HepG2 (cell line): Measurements from ENCODE around the gene SYCP2L. TPM values are rescaled to one million over a fixed set of nuclear protein-coding genes. Genes with fewer than 3 reads are reported as not detected.

Experiments used
- AHR ChIP-seq: IDR thresholded peaks from 2 replicates; pipeline ENCODE4 v1.6.1; 2018; ENCODE audit warnings: missing genetic modification reagents, missing compliant biosample characterization
- ARNT2 ChIP-seq: sonication (generic); formaldehyde crosslinking; IDR thresholded peaks from 2 replicates; pipeline ENCODE4 v1.8.0; 2022; ENCODE audit warnings: mild to moderate bottlenecking, low read depth, missing genetic modification reagents, moderate library complexity
- BORCS8-MEF2B ChIP-seq: sonication (generic); formaldehyde crosslinking; IDR thresholded peaks from 2 replicates; pipeline ENCODE4 v1.8.0; 2022; ENCODE audit warnings: mild to moderate bottlenecking, missing genetic modification reagents
- ELF1 ChIP-seq: sonication (generic); formaldehyde crosslinking; IDR thresholded peaks from 2 replicates; pipeline ENCODE4 v1.4.0; 2020; ENCODE audit warnings: missing genetic modification reagents
- EP300 ChIP-seq, 3 experiments: sonication (generic) in 1 of 3; formaldehyde crosslinking in 1 of 3; IDR thresholded peaks; 2 replicates each; pipeline versions ENCODE4 v1.5.1 to v1.6.1; 2011 to 2020; ENCODE audit warnings: low read depth in 2 of 3, low read length in 2 of 3, borderline replicate concordance in 1 of 3, improper control_type of control experiment in 1 of 3, mild to moderate bottlenecking in 1 of 3, missing genetic modification reagents in 1 of 3, moderate library complexity in 1 of 3
- ERF ChIP-seq: IDR thresholded peaks from 2 replicates; pipeline ENCODE4 v1.6.1; 2018; ENCODE audit warnings: missing biosample characterization, missing genetic modification reagents
- FOXO1 ChIP-seq: sonication (generic); formaldehyde crosslinking; IDR thresholded peaks from 2 replicates; pipeline ENCODE4 v1.4.0; 2020; ENCODE audit warnings: missing genetic modification reagents
- HDAC1 ChIP-seq: sonication (generic); formaldehyde crosslinking; IDR thresholded peaks from 2 replicates; pipeline ENCODE4 v1.5.1; 2020; ENCODE audit warnings: mild to moderate bottlenecking, missing genetic modification reagents
- HOXA5 ChIP-seq: sonication (generic); formaldehyde crosslinking; IDR thresholded peaks from 2 replicates; pipeline ENCODE4 v1.4.0; 2020; ENCODE audit warnings: missing genetic modification reagents
- KDM2A ChIP-seq: sonication (generic); formaldehyde crosslinking; IDR thresholded peaks from 2 replicates; pipeline ENCODE4 v1.4.0; 2020; ENCODE audit warnings: low read depth, missing genetic modification reagents, borderline replicate concordance
- NFE2L1 ChIP-seq: sonication (generic); formaldehyde crosslinking; IDR thresholded peaks from 2 replicates; pipeline ENCODE4 v1.4.0; 2020; ENCODE audit warnings: missing genetic modification reagents, mild to moderate bottlenecking, borderline replicate concordance
- SP1 ChIP-seq, 2 experiments: fragments of 450-650 bp in 1 of 2; sonication (generic) in 1 of 2; formaldehyde crosslinking in 1 of 2; IDR thresholded peaks; 2 replicates each; pipeline versions ENCODE4 v1.4.0 to v1.6.1; 2016 to 2020; ENCODE audit warnings: missing genetic modification reagents in 1 of 2
- STAG1 ChIP-seq: sonication (generic); formaldehyde crosslinking; IDR thresholded peaks from 2 replicates; pipeline ENCODE4 v1.4.0; 2020; ENCODE audit warnings: missing genetic modification reagents
- TRIM24 ChIP-seq: sonication (generic); formaldehyde crosslinking; IDR thresholded peaks from 2 replicates; pipeline ENCODE4 v1.8.0; 2022; ENCODE audit warnings: mild to moderate bottlenecking, missing genetic modification reagents
- U2AF2 ChIP-seq: fragments of 200-400 bp; formaldehyde crosslinking; IDR thresholded peaks from 2 replicates; pipeline ENCODE4 v1.6.1; 2017; ENCODE audit warnings: low read depth, mild to moderate bottlenecking, low read length
- ZNF549 ChIP-seq: sonication (generic); formaldehyde crosslinking; IDR thresholded peaks from 2 replicates; pipeline ENCODE4 v1.5.0; 2020; ENCODE audit warnings: missing genetic modification reagents
- ZNF567 ChIP-seq: sonication (generic); formaldehyde crosslinking; IDR thresholded peaks from 2 replicates; pipeline ENCODE4 v1.8.1; 2023; ENCODE audit warnings: mild to moderate bottlenecking, missing genetic modification reagents, borderline replicate concordance
- ZNF766 ChIP-seq: sonication (generic); formaldehyde crosslinking; IDR thresholded peaks from 2 replicates; pipeline ENCODE4 v1.5.0; 2020; ENCODE audit warnings: missing genetic modification reagents, borderline replicate concordance
- ZSCAN22 ChIP-seq: sonication (generic); formaldehyde crosslinking; IDR thresholded peaks from 2 replicates; pipeline ENCODE4 v1.4.0; 2020; ENCODE audit warnings: mild to moderate bottlenecking, missing genetic modification reagents
- polyA plus RNA-seq, 8 experiments: library from polyadenylated mRNA; depleted of rRNA in 3 of 8; stranded (reverse) in 7 of 8; unstranded in 1 of 8; fragments of >200 nt; fragmentation: Illumina TruSeq in 4 of 8; extraction: Trizol in 4 of 8; gene quantifications; 2 replicates each; pipeline versions ENCODE4 v1.2.1 to v1.2.3, GENCODE V29; 2011 to 2016; ENCODE audit warnings: low read depth in 4 of 8, missing spikeins in 1 of 8, mixed read lengths in 1 of 8; ENCODE audit not compliant: insufficient read depth in 1 of 8
- total RNA-seq, 5 experiments: library from RNA; depleted of rRNA; stranded (reverse); fragments of >200 nt; fragmentation: Illumina TruSeq; extraction: Trizol; gene quantifications; 2 replicates each; pipeline ENCODE4 v1.2.3, GENCODE V29; 2016; ENCODE audit warnings: low read depth in 1 of 5
- TF ChIP-seq, protein P1 (sequence below): sonication (generic); formaldehyde crosslinking; IDR thresholded peaks from 2 replicates; pipeline ENCODE4 v1.4.0; 2020; ENCODE audit warnings: mild to moderate bottlenecking, missing genetic modification reagents
- TF ChIP-seq, protein P2 (sequence below): fragments of 450-650 bp; IDR thresholded peaks from 2 replicates; pipeline ENCODE4 v1.6.1; 2017
- TF ChIP-seq, protein P3 (sequence below): IDR thresholded peaks from 2 replicates; pipeline ENCODE4 v1.6.1; 2012; ENCODE audit warnings: low read depth, low read length, improper control_type of control experiment
- TF ChIP-seq, protein P4 (sequence below): sonication (generic); formaldehyde crosslinking; IDR thresholded peaks from 2 replicates; pipeline ENCODE4 v1.5.0; 2020; ENCODE audit warnings: missing genetic modification reagents, mild to moderate bottlenecking, borderline replicate concordance
- TF ChIP-seq, protein P5 (sequence below): sonication (generic); formaldehyde crosslinking; IDR thresholded peaks from 2 replicates; pipeline ENCODE4 v1.5.0; 2020; ENCODE audit warnings: missing genetic modification reagents

SYCP2L gene
- total and polyA plus RNA-seq, 2 of the 13 experiments (the other 11 are each of a cell fraction or from before 2014, with no cell fraction given) = 0.22 to 0.54 TPM

DNA sequence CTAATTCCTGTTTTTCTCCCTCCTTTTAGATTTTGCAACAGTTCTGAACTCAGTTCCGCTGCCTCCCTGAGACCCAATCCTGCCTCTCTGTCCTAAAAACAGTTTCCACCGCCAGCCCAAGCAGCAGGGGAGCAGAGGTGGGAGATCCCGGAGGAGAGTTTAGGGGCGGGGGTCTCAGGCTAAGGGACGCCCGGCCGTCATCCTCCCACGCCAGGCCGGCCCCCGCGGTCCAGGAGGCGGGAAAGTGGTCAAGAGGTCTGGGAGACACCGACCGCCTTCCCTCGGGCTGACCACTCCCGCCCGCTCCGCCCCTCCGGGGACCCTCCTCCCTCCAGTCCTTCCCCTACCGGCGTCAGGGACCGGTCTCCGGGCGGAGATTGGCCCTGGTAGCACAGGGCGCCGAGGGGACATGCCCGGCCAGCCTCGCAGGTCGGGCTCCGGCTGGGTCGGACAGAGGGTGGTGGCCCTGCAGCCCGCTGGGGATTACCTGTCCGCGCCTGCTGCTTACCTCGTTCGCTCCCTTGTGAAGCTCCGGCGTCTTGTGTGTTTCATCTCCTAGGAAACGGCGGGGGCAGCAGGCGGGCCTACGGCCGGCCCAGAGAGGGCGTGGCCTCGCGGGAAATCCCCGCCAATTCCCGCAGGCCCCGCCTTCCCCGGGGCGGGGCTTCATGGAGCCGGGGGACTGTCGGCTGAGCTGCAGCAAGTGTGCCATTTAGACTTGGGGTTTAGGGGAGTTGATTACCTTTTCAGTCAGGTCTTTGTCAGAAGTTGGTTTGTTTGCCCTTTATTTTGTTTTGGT lies 48.7 kb upstream of the SYCP2L start, which contains the start of gene MAK (continued):
- TF ChIP-seq NFE2L1 = no peak
- no peak for TF ChIP-seq SP1 (IDR thresholded peaks at IDR 0.05)
- TF ChIP-seq SP1 (CRISPR knock-in tag; IDR thresholded peaks at IDR 0.05) = peak; percentile 79; the same call in 1 of the 2 replicates
- no peak for TF ChIP-seq ELF1 (CRISPR knock-in tag)
- no peak for TF ChIP-seq ZSCAN22 (CRISPR knock-in tag)
- TF ChIP-seq, protein P1, sequence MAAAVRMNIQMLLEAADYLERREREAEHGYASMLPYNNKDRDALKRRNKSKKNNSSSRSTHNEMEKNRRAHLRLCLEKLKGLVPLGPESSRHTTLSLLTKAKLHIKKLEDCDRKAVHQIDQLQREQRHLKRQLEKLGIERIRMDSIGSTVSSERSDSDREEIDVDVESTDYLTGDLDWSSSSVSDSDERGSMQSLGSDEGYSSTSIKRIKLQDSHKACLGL (CRISPR knock-in tag) = no peak
- TF ChIP-seq AHR (CRISPR knock-in tag) = peak; percentile 92
- TF ChIP-seq EP300 (IDR thresholded peaks at IDR 0.05; ENCODE audit: low read depth in 2 of 2, low read length in 2 of 2) = no peak
- TF ChIP-seq EP300 (CRISPR knock-in tag; IDR thresholded peaks at IDR 0.05; ENCODE audit: borderline replicate concordance) = no peak
- no peak for TF ChIP-seq ZNF567
- TF ChIP-seq HOXA5 (CRISPR knock-in tag) = peak; percentile 79
- TF ChIP-seq, protein P2, sequence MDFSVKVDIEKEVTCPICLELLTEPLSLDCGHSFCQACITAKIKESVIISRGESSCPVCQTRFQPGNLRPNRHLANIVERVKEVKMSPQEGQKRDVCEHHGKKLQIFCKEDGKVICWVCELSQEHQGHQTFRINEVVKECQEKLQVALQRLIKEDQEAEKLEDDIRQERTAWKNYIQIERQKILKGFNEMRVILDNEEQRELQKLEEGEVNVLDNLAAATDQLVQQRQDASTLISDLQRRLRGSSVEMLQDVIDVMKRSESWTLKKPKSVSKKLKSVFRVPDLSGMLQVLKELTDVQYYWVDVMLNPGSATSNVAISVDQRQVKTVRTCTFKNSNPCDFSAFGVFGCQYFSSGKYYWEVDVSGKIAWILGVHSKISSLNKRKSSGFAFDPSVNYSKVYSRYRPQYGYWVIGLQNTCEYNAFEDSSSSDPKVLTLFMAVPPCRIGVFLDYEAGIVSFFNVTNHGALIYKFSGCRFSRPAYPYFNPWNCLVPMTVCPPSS = no peak
- no peak for TF ChIP-seq ERF (CRISPR knock-in tag)
- no peak for TF ChIP-seq FOXO1 (CRISPR knock-in tag)
- TF ChIP-seq, protein P3, sequence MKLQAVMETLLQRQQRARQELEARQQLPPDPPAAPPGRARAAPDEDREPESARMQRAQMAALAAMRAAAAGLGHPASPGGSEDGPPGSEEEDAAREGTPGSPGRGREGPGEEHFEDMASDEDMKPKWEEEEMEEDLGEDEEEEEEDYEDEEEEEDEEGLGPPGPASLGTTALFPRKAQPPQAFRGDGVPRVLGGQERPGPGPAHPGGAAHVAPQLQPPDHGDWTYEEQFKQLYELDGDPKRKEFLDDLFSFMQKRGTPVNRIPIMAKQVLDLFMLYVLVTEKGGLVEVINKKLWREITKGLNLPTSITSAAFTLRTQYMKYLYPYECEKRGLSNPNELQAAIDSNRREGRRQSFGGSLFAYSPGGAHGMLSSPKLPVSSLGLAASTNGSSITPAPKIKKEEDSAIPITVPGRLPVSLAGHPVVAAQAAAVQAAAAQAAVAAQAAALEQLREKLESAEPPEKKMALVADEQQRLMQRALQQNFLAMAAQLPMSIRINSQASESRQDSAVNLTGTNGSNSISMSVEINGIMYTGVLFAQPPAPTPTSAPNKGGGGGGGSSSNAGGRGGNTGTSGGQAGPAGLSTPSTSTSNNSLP = no peak
- TF ChIP-seq ZNF766 (CRISPR knock-in tag) = peak; percentile 64; the same call in 1 of the 2 replicates
- no peak for TF ChIP-seq ZNF549
- TF ChIP-seq HDAC1 (CRISPR knock-in tag) = peak; percentile 95
- peak; percentile 53; the same call in 1 of the 2 replicates for TF ChIP-seq BORCS8-MEF2B
- TF ChIP-seq STAG1 (CRISPR knock-in tag) = no peak
- TF ChIP-seq, protein P4, sequence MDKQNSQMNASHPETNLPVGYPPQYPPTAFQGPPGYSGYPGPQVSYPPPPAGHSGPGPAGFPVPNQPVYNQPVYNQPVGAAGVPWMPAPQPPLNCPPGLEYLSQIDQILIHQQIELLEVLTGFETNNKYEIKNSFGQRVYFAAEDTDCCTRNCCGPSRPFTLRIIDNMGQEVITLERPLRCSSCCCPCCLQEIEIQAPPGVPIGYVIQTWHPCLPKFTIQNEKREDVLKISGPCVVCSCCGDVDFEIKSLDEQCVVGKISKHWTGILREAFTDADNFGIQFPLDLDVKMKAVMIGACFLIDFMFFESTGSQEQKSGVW (CRISPR knock-in tag) = no peak
- peak; percentile 71 for TF ChIP-seq ARNT2 (CRISPR knock-in tag)
- no peak for TF ChIP-seq U2AF2
- peak; percentile 78 for TF ChIP-seq KDM2A (CRISPR knock-in tag)
- TF ChIP-seq, protein P5, sequence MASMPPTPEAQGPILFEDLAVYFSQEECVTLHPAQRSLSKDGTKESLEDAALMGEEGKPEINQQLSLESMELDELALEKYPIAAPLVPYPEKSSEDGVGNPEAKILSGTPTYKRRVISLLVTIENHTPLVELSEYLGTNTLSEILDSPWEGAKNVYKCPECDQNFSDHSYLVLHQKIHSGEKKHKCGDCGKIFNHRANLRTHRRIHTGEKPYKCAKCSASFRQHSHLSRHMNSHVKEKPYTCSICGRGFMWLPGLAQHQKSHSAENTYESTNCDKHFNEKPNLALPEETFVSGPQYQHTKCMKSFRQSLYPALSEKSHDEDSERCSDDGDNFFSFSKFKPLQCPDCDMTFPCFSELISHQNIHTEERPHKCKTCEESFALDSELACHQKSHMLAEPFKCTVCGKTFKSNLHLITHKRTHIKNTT (CRISPR knock-in tag) = no peak
- no peak for TF ChIP-seq TRIM24 (CRISPR knock-in tag)
